ENCODE measurements around the gene HNRNPLL. TPM values are rescaled to one million over a fixed set of nuclear protein-coding genes. Genes with fewer than 3 reads are reported as not detected.
"Not testable (repeated sequence)": the region's sequence is repeated elsewhere in the genome, so short reads cannot be mapped to it uniquely, and the experiment has no call there.

Gene HNRNPLL
- total and polyA plus RNA-seq, 4 donors: 7.7 to 18.3 (median 13.1) TPM

- TF ChIP-seq GABPA (IDR thresholded peaks at IDR 0.05 in 1 of 2, conservative IDR thresholded peaks at IDR 0.05 in 1 of 2): no peak
- no peak for TF ChIP-seq RAD21 (IDR thresholded peaks at IDR 0.05)
- no peak for TF ChIP-seq ZBTB33 (IDR thresholded peaks at IDR 0.05)
Observed at GRCh38 chr2:38546064-38546463, 56.7 kb downstream of the HNRNPLL start (continued).

- not testable (repeated sequence) for DNase-seq (ENCODE audit: low spot score); H3K9ac ChIP-seq (ENCODE audit: low read depth in 1 of 2, low read length in 2 of 2); H3K36me3 ChIP-seq (ENCODE audit: control insufficient read depth in 4 of 4, insufficient read depth in 3 of 4, low read depth in 1 of 4, low read length in 3 of 4); H3K27me3 ChIP-seq (ENCODE audit: control insufficient read depth in 4 of 4, insufficient read depth in 4 of 4, low read length in 3 of 4); H3K4me3 ChIP-seq (ENCODE audit: low read depth in 1 of 3, low read length in 3 of 3); H3K9me3 ChIP-seq (ENCODE audit: control insufficient read depth in 4 of 4, low read length in 3 of 4); H3K27ac ChIP-seq (ENCODE audit: low read depth in 1 of 2, low read length in 2 of 2); H3K4me1 ChIP-seq (ENCODE audit: control insufficient read depth in 4 of 4, insufficient read depth in 4 of 4, low read length in 3 of 4)
- 90% methylated on average over 4 of the region's 4 CpGs for WGBS
Observed at GRCh38 chr2:38542248-38542631, 60.5 kb downstream of the HNRNPLL start.

GRCh38 chr2:38540580-38541286 is 62.0 kb downstream of the HNRNPLL start:
- H3K36me3 ChIP-seq (ENCODE audit: control insufficient read depth in 4 of 4, insufficient read depth in 3 of 4, low read depth in 1 of 4, low read length in 3 of 4): no peaks in the 10 kb centered on the region
- TF ChIP-seq YY1 (IDR thresholded peaks at IDR 0.05): no peak
- TF ChIP-seq CTCF (IDR thresholded peaks at IDR 0.05; ENCODE audit: low read depth, low read length, missing input control): no peak
- no peak for TF ChIP-seq SP1 (IDR thresholded peaks at IDR 0.05)
- no peak for TF ChIP-seq RXRA (IDR thresholded peaks at IDR 0.05)
- no peak for TF ChIP-seq ATF3 (IDR thresholded peaks at IDR 0.05)
- no peak for TF ChIP-seq REST (IDR thresholded peaks at IDR 0.05)
- no peak for TF ChIP-seq HNF4G (IDR thresholded peaks at IDR 0.05)
- no peak for TF ChIP-seq FOXA1 (IDR thresholded peaks at IDR 0.05)
- no peak for TF ChIP-seq FOXA2 (IDR thresholded peaks at IDR 0.05)
- no peak for TF ChIP-seq MAX (IDR thresholded peaks at IDR 0.05)
- no peak for TF ChIP-seq GABPA (IDR thresholded peaks at IDR 0.05 in 1 of 2, conservative IDR thresholded peaks at IDR 0.05 in 1 of 2)
- no peak for TF ChIP-seq JUND (IDR thresholded peaks at IDR 0.05)
- TF ChIP-seq TAF1 (conservative IDR thresholded peaks at IDR 0.05): no peak
- no peak for TF ChIP-seq NR2F2 (IDR thresholded peaks at IDR 0.05)
- TF ChIP-seq RAD21 (IDR thresholded peaks at IDR 0.05): no peak
- TF ChIP-seq ZBTB33 (IDR thresholded peaks at IDR 0.05): no peak
- H3K27me3 ChIP-seq (ENCODE audit: control insufficient read depth in 4 of 4, insufficient read depth in 4 of 4, low read length in 3 of 4): no peaks in the 10 kb centered on the region
- H3K9ac ChIP-seq (ENCODE audit: low read depth in 1 of 2, low read length in 2 of 2): no peak overlapping the region
- no peak overlapping the region for H3K4me3 ChIP-seq (ENCODE audit: low read depth in 1 of 3, low read length in 3 of 3)
- H3K9me3 ChIP-seq (ENCODE audit: control insufficient read depth in 4 of 4, low read length in 3 of 4): no peaks in the 10 kb centered on the region
- DNase-seq (ENCODE audit: low spot score): no peak
- H3K4me1 ChIP-seq (ENCODE audit: control insufficient read depth in 4 of 4, insufficient read depth in 4 of 4, low read length in 3 of 4): peaks cover 0 to 6% (median 3%) of the 10 kb centered on the region in 4 donors
- no peak overlapping the region for H3K27ac ChIP-seq (ENCODE audit: low read depth in 1 of 2, low read length in 2 of 2)
- 81% methylated on average over 5 of the region's 5 CpGs for WGBS

Measured in liver (tissue), 9 donors.